Fibroblast of mammary gland (primary cell): ENCODE measurements around the gene BCAR1.
"Not testable (repeated sequence)": the region's sequence is repeated elsewhere in the genome, so short reads cannot be mapped to it uniquely, and the experiment has no call there.

Source experiments
- DNase-seq: peaks from one replicate; pipeline ENCODE4 v3.0.0-alpha.2; 2010; ENCODE audit warnings: low read depth
- H3K4me3 ChIP-seq: 2 replicates; pipeline ENCODE4 v1.5.1; 2011; ENCODE audit warnings: low read depth, mild to moderate bottlenecking, low read length, moderate library complexity; ENCODE audit not compliant: control insufficient read depth
- CTCF ChIP-seq: conservative IDR thresholded peaks from 2 replicates; pipeline ENCODE4 v1.5.1; 2011; ENCODE audit warnings: low read depth, low read length, inconsistent platforms; ENCODE audit not compliant: control insufficient read depth, insufficient read depth

Gene BCAR1

GRCh38 chr16:75243667-75244224 is 7.7 kb downstream of the BCAR1 start:
- no peak for DNase-seq
- no peak overlapping the region for H3K4me3 ChIP-seq
- no peak for TF ChIP-seq CTCF

GRCh38 chr16:75242436-75243078 is 8.9 kb downstream of the BCAR1 start:
- not testable (repeated sequence) for DNase-seq, H3K4me3 ChIP-seq

GRCh38 chr16:75241955-75242354 is 9.5 kb downstream of the BCAR1 start:
- no peak overlapping the region for H3K4me3 ChIP-seq
- TF ChIP-seq CTCF: no peak

GRCh38 chr16:75241412-75241811 is 10.0 kb downstream of the BCAR1 start:
- TF ChIP-seq CTCF: no peak
- H3K4me3 ChIP-seq: no peak overlapping the region
- no peak for DNase-seq

More at GRCh38 chr16:75241955-75242354, 9.5 kb downstream of the BCAR1 start:
- DNase-seq: no peak

GRCh38 chr16:75240633-75241032 is 10.8 kb downstream of the BCAR1 start:
- H3K4me3 ChIP-seq, DNase-seq: not testable (repeated sequence)

GRCh38 chr16:75239542-75240122 is 11.8 kb downstream of the BCAR1 start:
- DNase-seq: no peak
- H3K4me3 ChIP-seq: no peak overlapping the region
- no peak for TF ChIP-seq CTCF

- no peak overlapping the region for H3K4me3 ChIP-seq
- DNase-seq: peak; percentile 36
- no peak for TF ChIP-seq CTCF
These were observed 12.4 kb downstream of the BCAR1 start for GRCh38 chr16:75238853-75239541.
